ENCODE data around the gene AMDHD2.

Gene AMDHD2

GRCh38 chr16:2507052-2507659 is 13.0 kb upstream of the AMDHD2 start:
- H3K9me3 ChIP-seq (ENCODE audit: control insufficient read depth, low read depth, low read length) = no peaks in the 10 kb centered on the region
- no peaks in the 10 kb centered on the region for H3K36me3 ChIP-seq (ENCODE audit: control insufficient read depth, low read depth, low read length)
- no peak overlapping the region for H3K9ac ChIP-seq (ENCODE audit: low read length)
- H3K27me3 ChIP-seq (ENCODE audit: control insufficient read depth, insufficient read depth, low read length) = no peaks in the 10 kb centered on the region
- no peaks in the 10 kb centered on the region for H3K4me1 ChIP-seq (ENCODE audit: control insufficient read depth, low read depth, low read length)
- H3K4me3 ChIP-seq (ENCODE audit: low read length) = no peak overlapping the region
- H3K27ac ChIP-seq (ENCODE audit: low read length) = no peak overlapping the region

- Histone ChIP-seq H3K4me1 (ENCODE audit: control insufficient read depth, low read depth, low read length) (peaks cover 1% of the 10 kb centered on the region), H3K9ac (ENCODE audit: low read length) (no peak overlapping the region)
These were observed 12.5 kb upstream of the AMDHD2 start for GRCh38 chr16:2507665-2508064.

GRCh38 chr16:2508722-2509400 is 11.3 kb upstream of the AMDHD2 start:
- Histone ChIP-seq H3K27ac (ENCODE audit: low read length) (no peak overlapping the region), H3K9ac (ENCODE audit: low read length) (no peak overlapping the region), H3K9me3 (ENCODE audit: control insufficient read depth, low read depth, low read length) (no peaks in the 10 kb centered on the region), H3K4me3 (ENCODE audit: low read length) (no peak overlapping the region), H3K36me3 (ENCODE audit: control insufficient read depth, low read depth, low read length) (no peaks in the 10 kb centered on the region), H3K27me3 (ENCODE audit: control insufficient read depth, insufficient read depth, low read length) (no peaks in the 10 kb centered on the region), H3K4me1 (ENCODE audit: control insufficient read depth, low read depth, low read length) (peaks cover 4% of the 10 kb centered on the region)

More at GRCh38 chr16:2507665-2508064, 12.5 kb upstream of the AMDHD2 start:
- no peaks in the 10 kb centered on the region for H3K27me3 ChIP-seq (ENCODE audit: control insufficient read depth, insufficient read depth, low read length)
- H3K27ac ChIP-seq (ENCODE audit: low read length) = no peak overlapping the region
- no peaks in the 10 kb centered on the region for H3K36me3 ChIP-seq (ENCODE audit: control insufficient read depth, low read depth, low read length)
- no peak overlapping the region for H3K4me3 ChIP-seq (ENCODE audit: low read length)
- no peaks in the 10 kb centered on the region for H3K9me3 ChIP-seq (ENCODE audit: control insufficient read depth, low read depth, low read length)

- H3K9ac ChIP-seq (ENCODE audit: low read length) = no peak overlapping the region
- no peaks in the 10 kb centered on the region for H3K36me3 ChIP-seq (ENCODE audit: control insufficient read depth, low read depth, low read length)
- no peaks in the 10 kb centered on the region for H3K9me3 ChIP-seq (ENCODE audit: control insufficient read depth, low read depth, low read length)
- no peak overlapping the region for H3K27ac ChIP-seq (ENCODE audit: low read length)
- no peaks in the 10 kb centered on the region for H3K27me3 ChIP-seq (ENCODE audit: control insufficient read depth, insufficient read depth, low read length)
- H3K4me1 ChIP-seq (ENCODE audit: control insufficient read depth, low read depth, low read length) = peaks cover 4% of the 10 kb centered on the region
- H3K4me3 ChIP-seq (ENCODE audit: low read length) = no peak overlapping the region
These were observed 8.9 kb upstream of the AMDHD2 start for GRCh38 chr16:2511128-2511800.

- peaks cover 4% of the 10 kb centered on the region for H3K4me1 ChIP-seq (ENCODE audit: control insufficient read depth, low read depth, low read length)
- H3K27me3 ChIP-seq (ENCODE audit: control insufficient read depth, insufficient read depth, low read length) = no peaks in the 10 kb centered on the region
- no peak overlapping the region for H3K4me3 ChIP-seq (ENCODE audit: low read length)
- no peaks in the 10 kb centered on the region for H3K36me3 ChIP-seq (ENCODE audit: control insufficient read depth, low read depth, low read length)
- no peaks in the 10 kb centered on the region for H3K9me3 ChIP-seq (ENCODE audit: control insufficient read depth, low read depth, low read length)
- no peak overlapping the region for H3K9ac ChIP-seq (ENCODE audit: low read length)
- no peak overlapping the region for H3K27ac ChIP-seq (ENCODE audit: low read length)
These were observed 8.0 kb upstream of the AMDHD2 start for GRCh38 chr16:2511996-2512734.

- Histone ChIP-seq H3K4me3 (ENCODE audit: low read length) (peak overlapping the region; percentile 72), H3K27me3 (ENCODE audit: control insufficient read depth, insufficient read depth, low read length) (no peaks in the 10 kb centered on the region), H3K27ac (ENCODE audit: low read length) (peak overlapping the region; percentile 63), H3K9me3 (ENCODE audit: control insufficient read depth, low read depth, low read length) (no peaks in the 10 kb centered on the region), H3K9ac (ENCODE audit: low read length) (peak overlapping the region; percentile 73), H3K4me1 (ENCODE audit: control insufficient read depth, low read depth, low read length) (peaks cover 4% of the 10 kb centered on the region), H3K36me3 (ENCODE audit: control insufficient read depth, low read depth, low read length) (no peaks in the 10 kb centered on the region)
These were observed 7.3 kb upstream of the AMDHD2 start for GRCh38 chr16:2512735-2513404.

GRCh38 chr16:2513405-2514332 is 6.5 kb upstream of the AMDHD2 start, which contains the start of gene ATP6V0C:
Gene ATP6V0C, plus strand, starts transcription at chr16:2513952. Its CDS starts 152 bp downstream, at chr16:2514104.
- H3K4me1 ChIP-seq (ENCODE audit: control insufficient read depth, low read depth, low read length) = peaks cover 4% of the 10 kb centered on the region
- H3K27ac ChIP-seq (ENCODE audit: low read length) = peak within 1 kb of the TSS; percentile 63

GRCh38 chr16:2514333-2515179 is 5.6 kb upstream of the AMDHD2 start:
- Histone ChIP-seq H3K4me1 (ENCODE audit: control insufficient read depth, low read depth, low read length) (peaks cover 4% of the 10 kb centered on the region), H3K9me3 (ENCODE audit: control insufficient read depth, low read depth, low read length) (no peaks in the 10 kb centered on the region), H3K27ac (ENCODE audit: low read length) (no peak overlapping the region), H3K36me3 (ENCODE audit: control insufficient read depth, low read depth, low read length) (no peaks in the 10 kb centered on the region), H3K9ac (ENCODE audit: low read length) (peak overlapping the region; percentile 55), H3K4me3 (ENCODE audit: low read length) (peak overlapping the region; percentile 72), H3K27me3 (ENCODE audit: control insufficient read depth, insufficient read depth, low read length) (no peaks in the 10 kb centered on the region)

More at GRCh38 chr16:2513405-2514332, 6.5 kb upstream of the AMDHD2 start, which contains the start of gene ATP6V0C:
- Histone ChIP-seq H3K27me3 (ENCODE audit: control insufficient read depth, insufficient read depth, low read length) (no peaks in the 10 kb centered on the region), H3K36me3 (ENCODE audit: control insufficient read depth, low read depth, low read length) (no peaks in the 10 kb centered on the region), H3K4me3 (ENCODE audit: low read length) (peak within 1 kb of the TSS; percentile 72), H3K9me3 (ENCODE audit: control insufficient read depth, low read depth, low read length) (no peaks in the 10 kb centered on the region), H3K9ac (ENCODE audit: low read length) (peak within 1 kb of the TSS; percentile 73)

- Histone ChIP-seq H3K27ac (ENCODE audit: low read length) (no peak overlapping the region), H3K4me1 (ENCODE audit: control insufficient read depth, low read depth, low read length) (peaks cover 4% of the 10 kb centered on the region)
These were observed 4.9 kb upstream of the AMDHD2 start for GRCh38 chr16:2515180-2515851.

More at GRCh38 chr16:2515180-2515851, 4.9 kb upstream of the AMDHD2 start:
- H3K4me3 ChIP-seq (ENCODE audit: low read length) = peak overlapping the region; percentile 72
- peak overlapping the region; percentile 55 for H3K9ac ChIP-seq (ENCODE audit: low read length)
- H3K27me3 ChIP-seq (ENCODE audit: control insufficient read depth, insufficient read depth, low read length) = no peaks in the 10 kb centered on the region
- H3K9me3 ChIP-seq (ENCODE audit: control insufficient read depth, low read depth, low read length) = no peaks in the 10 kb centered on the region
- H3K36me3 ChIP-seq (ENCODE audit: control insufficient read depth, low read depth, low read length) = no peaks in the 10 kb centered on the region

All from iPS-18a (cell line).